ENCODE measurements around the gene FMNL2. TPM values are rescaled to one million over a fixed set of nuclear protein-coding genes. Genes with fewer than 3 reads are reported as not detected.

The FMNL2 gene
- total and polyA plus RNA-seq, 4 donors, result 18.8 to 81.4 (median 38.4) TPM

GRCh38 chr2:152307863-152308262 is 27.1 kb upstream of the FMNL2 start:
- DNase-seq, result peak in 1 of 3 donors; percentile 9
- TF ChIP-seq, protein P1, sequence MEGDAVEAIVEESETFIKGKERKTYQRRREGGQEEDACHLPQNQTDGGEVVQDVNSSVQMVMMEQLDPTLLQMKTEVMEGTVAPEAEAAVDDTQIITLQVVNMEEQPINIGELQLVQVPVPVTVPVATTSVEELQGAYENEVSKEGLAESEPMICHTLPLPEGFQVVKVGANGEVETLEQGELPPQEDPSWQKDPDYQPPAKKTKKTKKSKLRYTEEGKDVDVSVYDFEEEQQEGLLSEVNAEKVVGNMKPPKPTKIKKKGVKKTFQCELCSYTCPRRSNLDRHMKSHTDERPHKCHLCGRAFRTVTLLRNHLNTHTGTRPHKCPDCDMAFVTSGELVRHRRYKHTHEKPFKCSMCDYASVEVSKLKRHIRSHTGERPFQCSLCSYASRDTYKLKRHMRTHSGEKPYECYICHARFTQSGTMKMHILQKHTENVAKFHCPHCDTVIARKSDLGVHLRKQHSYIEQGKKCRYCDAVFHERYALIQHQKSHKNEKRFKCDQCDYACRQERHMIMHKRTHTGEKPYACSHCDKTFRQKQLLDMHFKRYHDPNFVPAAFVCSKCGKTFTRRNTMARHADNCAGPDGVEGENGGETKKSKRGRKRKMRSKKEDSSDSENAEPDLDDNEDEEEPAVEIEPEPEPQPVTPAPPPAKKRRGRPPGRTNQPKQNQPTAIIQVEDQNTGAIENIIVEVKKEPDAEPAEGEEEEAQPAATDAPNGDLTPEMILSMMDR (IDR thresholded peaks at IDR 0.05; ENCODE audit: control extremely low read depth, extremely low read depth), result no peak
- no peak overlapping the region for H3K4me3 ChIP-seq
- no peak for ATAC-seq (ENCODE audit: insufficient read depth, low FRiP score)
- no peaks in the 10 kb centered on the region for H3K9me3 ChIP-seq (ENCODE audit: control insufficient read depth in 4 of 4, insufficient read depth in 3 of 4, low read length in 3 of 4)
- no peaks in the 10 kb centered on the region for H3K36me3 ChIP-seq (ENCODE audit: control insufficient read depth in 4 of 4, insufficient read depth in 4 of 4, low read length in 4 of 4)
- no peak overlapping the region for H3K27ac ChIP-seq (ENCODE audit: low read depth in 1 of 2, low read length in 1 of 2)
- H3K9ac ChIP-seq (ENCODE audit: insufficient read depth in 1 of 2, low read length in 2 of 2), result no peak overlapping the region
- no peaks in the 10 kb centered on the region for H3K27me3 ChIP-seq (ENCODE audit: control insufficient read depth in 3 of 3, insufficient read depth in 3 of 3, low read length in 2 of 3)
- 55 to 63% methylated on average over 1 of the region's 1 CpG for WGBS, 2 donors
- H3K4me1 ChIP-seq (ENCODE audit: control insufficient read depth in 5 of 5, insufficient read depth in 5 of 5, low read length in 5 of 5), result no peaks in the 10 kb centered on the region

DNA sequence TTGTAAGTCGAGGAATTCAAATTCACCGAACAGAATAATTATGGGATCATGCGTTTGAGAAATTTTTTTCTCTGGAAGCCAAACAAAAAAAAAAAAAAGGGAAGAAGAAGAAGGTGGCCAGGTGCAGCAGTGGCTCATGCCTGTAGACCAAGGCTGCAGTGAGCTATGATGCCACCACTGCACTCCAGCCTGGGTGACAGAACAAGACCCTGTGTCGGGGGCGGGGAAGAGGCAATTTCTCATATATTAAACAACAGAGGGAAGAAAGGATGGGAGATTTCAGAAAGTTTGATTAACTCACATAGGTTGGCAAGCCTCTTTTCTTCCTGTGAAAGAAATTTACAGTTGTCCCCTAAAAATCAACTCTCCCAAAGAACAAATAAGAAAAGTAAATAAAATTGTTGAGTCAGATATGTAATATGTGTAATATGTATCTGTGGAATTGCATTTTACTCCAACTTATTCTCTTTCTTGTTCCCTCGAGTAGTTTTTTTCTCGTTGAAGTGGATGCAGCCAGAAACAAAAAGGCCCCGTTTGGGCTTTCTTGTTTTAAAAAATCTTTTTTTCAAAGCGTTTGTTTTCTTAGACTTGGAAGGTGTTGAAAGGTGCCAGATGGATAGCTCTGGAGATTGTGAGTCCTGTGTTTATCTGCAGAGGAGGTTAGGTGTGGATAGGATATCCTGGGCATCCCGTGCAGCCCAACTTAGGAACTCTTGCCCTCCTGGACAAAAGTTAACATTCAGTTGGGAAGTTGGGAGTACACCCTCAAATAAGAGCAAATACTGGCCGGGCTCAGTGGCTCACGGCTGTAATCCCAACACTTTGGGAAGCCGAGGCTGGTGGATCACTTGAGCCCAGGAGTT is 25.4 kb upstream of the FMNL2 start:
- WGBS, 2 donors, result 66 to 80% methylated on average over 13 of the region's 13 CpGs
- no peaks in the 10 kb centered on the region for H3K9me3 ChIP-seq (ENCODE audit: control insufficient read depth in 4 of 4, insufficient read depth in 3 of 4, low read length in 3 of 4)
- no peak for DNase-seq

GRCh38 chr2:152319822-152320570 is 15.0 kb upstream of the FMNL2 start:
- Histone ChIP-seq H3K9me3 (ENCODE audit: control insufficient read depth in 4 of 4, insufficient read depth in 3 of 4, low read length in 3 of 4) (no peaks in the 10 kb centered on the region), H3K9ac (ENCODE audit: insufficient read depth in 1 of 2, low read length in 2 of 2) (no peak overlapping the region), H3K27me3 (ENCODE audit: control insufficient read depth in 3 of 3, insufficient read depth in 3 of 3, low read length in 2 of 3) (no peaks in the 10 kb centered on the region), H3K27ac (ENCODE audit: low read depth in 1 of 2, low read length in 1 of 2) (no peak overlapping the region), H3K4me1 (ENCODE audit: control insufficient read depth in 5 of 5, insufficient read depth in 5 of 5, low read length in 5 of 5) (peaks cover 0 to 2% (median 0%) of the 10 kb centered on the region in 5 donors), H3K4me3 (no peak overlapping the region), H3K36me3 (ENCODE audit: control insufficient read depth in 4 of 4, insufficient read depth in 4 of 4, low read length in 4 of 4) (no peaks in the 10 kb centered on the region)
- TF ChIP-seq, protein P1 (IDR thresholded peaks at IDR 0.05; ENCODE audit: control extremely low read depth, extremely low read depth), result no peak
- no peak for ATAC-seq (ENCODE audit: insufficient read depth, low FRiP score)
- 61 to 79% methylated on average over 3 of the region's 3 CpGs for WGBS, 2 donors
- no peak for DNase-seq

More for the DNA sequence above, 25.4 kb upstream of the FMNL2 start:
- Histone ChIP-seq H3K4me3 (no peak overlapping the region), H3K36me3 (ENCODE audit: control insufficient read depth in 4 of 4, insufficient read depth in 4 of 4, low read length in 4 of 4) (no peaks in the 10 kb centered on the region), H3K4me1 (ENCODE audit: control insufficient read depth in 5 of 5, insufficient read depth in 5 of 5, low read length in 5 of 5) (no peaks in the 10 kb centered on the region), H3K27ac (ENCODE audit: low read depth in 1 of 2, low read length in 1 of 2) (no peak overlapping the region), H3K27me3 (ENCODE audit: control insufficient read depth in 3 of 3, insufficient read depth in 3 of 3, low read length in 2 of 3) (no peaks in the 10 kb centered on the region), H3K9ac (ENCODE audit: insufficient read depth in 1 of 2, low read length in 2 of 2) (no peak overlapping the region)
- TF ChIP-seq, protein P1 (IDR thresholded peaks at IDR 0.05; ENCODE audit: control extremely low read depth, extremely low read depth), result no peak
- no peak for ATAC-seq (ENCODE audit: insufficient read depth, low FRiP score)
